ENCODE data around the gene INPP5A.
"Not testable (repeated sequence)": the region's sequence is repeated elsewhere in the genome, so short reads cannot be mapped to it uniquely, and the experiment has no call there.

Gene INPP5A

DNA sequence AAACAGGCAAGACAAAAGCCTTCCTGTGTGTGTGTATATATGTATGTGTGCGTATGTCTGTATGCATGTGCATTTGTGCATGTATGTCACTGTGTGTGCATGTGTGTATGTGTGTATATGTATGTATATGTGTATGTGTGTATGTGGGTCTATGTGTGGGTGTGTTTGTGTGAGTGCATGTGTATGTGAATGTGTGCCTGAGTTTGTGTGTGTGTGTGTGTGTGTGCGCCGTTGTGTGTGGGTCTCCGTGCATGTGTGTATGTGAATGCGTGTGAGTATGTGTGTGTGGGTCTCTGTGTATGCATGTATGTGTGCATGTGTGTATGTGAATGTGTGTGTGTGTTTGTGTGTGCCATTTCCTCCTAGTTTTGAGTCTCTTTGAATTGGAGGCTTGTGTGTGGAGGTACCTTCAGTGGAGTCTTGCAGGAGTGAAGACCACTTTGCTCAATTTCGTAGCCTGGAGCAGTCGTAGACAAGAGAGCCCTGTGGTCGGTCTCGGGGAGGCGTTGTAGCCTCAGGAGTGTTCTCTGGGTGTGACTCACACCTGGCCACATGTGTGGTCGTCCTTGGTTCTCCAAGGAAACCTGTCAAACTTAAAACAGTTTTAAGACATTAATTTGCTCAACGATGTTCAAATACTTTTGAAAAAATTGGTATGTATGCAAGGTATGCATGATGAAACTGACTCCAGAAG lies 28.1 kb downstream of the INPP5A start:
- no peaks in the 10 kb centered on the region for H3K36me3 ChIP-seq (ENCODE audit: insufficient read depth, low read length)
- H3K9me3 ChIP-seq (ENCODE audit: insufficient read depth, low read depth, low read length) = no peaks in the 10 kb centered on the region
- no peak overlapping the region for H3K9ac ChIP-seq (ENCODE audit: low read depth, low read length)
- H3K4me3 ChIP-seq (ENCODE audit: low read length) = no peak overlapping the region
- WGBS = 94% methylated on average over 12 of the region's 12 CpGs
- 0 out of 2 replicates have a peak, but pooled peaks cover 3% of the 10 kb centered on the region for H3K4me1 ChIP-seq (ENCODE audit: insufficient read depth, low read length)
- H3K27ac ChIP-seq (ENCODE audit: low read depth, low read length) = no peak overlapping the region
- H3K27me3 ChIP-seq (ENCODE audit: insufficient read depth, low read length) = no peaks in the 10 kb centered on the region

DNA sequence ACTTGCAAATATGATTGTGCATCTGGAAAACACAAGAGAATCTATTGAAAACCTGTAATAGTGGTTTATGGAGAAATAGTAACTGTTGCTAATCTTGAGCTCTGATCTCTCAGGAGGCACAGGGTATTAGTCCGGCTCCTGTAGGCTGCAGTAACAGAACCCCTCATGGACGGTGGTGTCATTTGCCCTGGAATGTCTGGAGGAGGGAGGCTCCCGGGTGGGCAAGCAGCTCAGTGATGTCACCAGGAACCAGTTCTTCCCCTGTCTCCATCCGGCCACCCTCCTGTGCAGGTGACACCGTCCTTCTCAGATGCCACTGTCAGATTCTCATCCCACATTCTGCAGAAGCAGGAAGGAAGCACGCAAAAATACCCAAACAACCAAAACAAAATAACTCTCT lies 29.3 kb downstream of the INPP5A start:
- WGBS = 74% methylated on average over 6 of the region's 6 CpGs
- H3K36me3 ChIP-seq (ENCODE audit: insufficient read depth, low read length) = no peaks in the 10 kb centered on the region
- H3K27me3 ChIP-seq (ENCODE audit: insufficient read depth, low read length) = no peaks in the 10 kb centered on the region
- no peak overlapping the region for H3K4me3 ChIP-seq (ENCODE audit: low read length)
- H3K9ac ChIP-seq (ENCODE audit: low read depth, low read length) = no peak overlapping the region
- H3K27ac ChIP-seq (ENCODE audit: low read depth, low read length) = no peak overlapping the region
- peaks cover 10% of the 10 kb centered on the region for H3K4me1 ChIP-seq (ENCODE audit: insufficient read depth, low read length)
- H3K9me3 ChIP-seq (ENCODE audit: insufficient read depth, low read depth, low read length) = no peaks in the 10 kb centered on the region

DNA sequence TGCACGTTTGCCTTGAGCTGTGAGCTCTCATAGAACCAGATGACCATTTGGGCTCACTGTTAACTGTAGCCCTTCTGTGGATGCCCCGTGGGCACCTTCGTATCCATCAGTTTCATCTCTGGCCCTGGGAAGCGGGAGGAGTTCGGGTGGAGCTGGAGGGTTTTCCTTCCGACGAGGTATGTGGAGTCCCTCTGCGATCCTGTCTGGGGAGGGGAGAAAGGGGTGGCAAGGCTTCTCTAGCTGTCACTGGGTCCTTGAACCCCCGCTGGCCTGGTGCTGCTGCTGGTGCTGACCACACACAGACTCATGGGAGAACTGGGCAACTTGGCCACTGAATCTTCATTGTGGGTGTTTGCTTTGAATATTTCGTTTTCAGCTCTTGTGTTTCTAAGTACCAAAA lies 32.7 kb downstream of the INPP5A start:
- Histone ChIP-seq H3K36me3 (ENCODE audit: insufficient read depth, low read length) (no peaks in the 10 kb centered on the region), H3K9ac (ENCODE audit: low read depth, low read length) (no peak overlapping the region), H3K27me3 (ENCODE audit: insufficient read depth, low read length) (no peaks in the 10 kb centered on the region), H3K4me1 (ENCODE audit: insufficient read depth, low read length) (peaks cover 24% of the 10 kb centered on the region), H3K9me3 (ENCODE audit: insufficient read depth, low read depth, low read length) (no peaks in the 10 kb centered on the region), H3K27ac (ENCODE audit: low read depth, low read length) (no peak overlapping the region), H3K4me3 (ENCODE audit: low read length) (no peak overlapping the region)
- WGBS = 79% methylated on average over 9 of the region's 10 CpGs

DNA sequence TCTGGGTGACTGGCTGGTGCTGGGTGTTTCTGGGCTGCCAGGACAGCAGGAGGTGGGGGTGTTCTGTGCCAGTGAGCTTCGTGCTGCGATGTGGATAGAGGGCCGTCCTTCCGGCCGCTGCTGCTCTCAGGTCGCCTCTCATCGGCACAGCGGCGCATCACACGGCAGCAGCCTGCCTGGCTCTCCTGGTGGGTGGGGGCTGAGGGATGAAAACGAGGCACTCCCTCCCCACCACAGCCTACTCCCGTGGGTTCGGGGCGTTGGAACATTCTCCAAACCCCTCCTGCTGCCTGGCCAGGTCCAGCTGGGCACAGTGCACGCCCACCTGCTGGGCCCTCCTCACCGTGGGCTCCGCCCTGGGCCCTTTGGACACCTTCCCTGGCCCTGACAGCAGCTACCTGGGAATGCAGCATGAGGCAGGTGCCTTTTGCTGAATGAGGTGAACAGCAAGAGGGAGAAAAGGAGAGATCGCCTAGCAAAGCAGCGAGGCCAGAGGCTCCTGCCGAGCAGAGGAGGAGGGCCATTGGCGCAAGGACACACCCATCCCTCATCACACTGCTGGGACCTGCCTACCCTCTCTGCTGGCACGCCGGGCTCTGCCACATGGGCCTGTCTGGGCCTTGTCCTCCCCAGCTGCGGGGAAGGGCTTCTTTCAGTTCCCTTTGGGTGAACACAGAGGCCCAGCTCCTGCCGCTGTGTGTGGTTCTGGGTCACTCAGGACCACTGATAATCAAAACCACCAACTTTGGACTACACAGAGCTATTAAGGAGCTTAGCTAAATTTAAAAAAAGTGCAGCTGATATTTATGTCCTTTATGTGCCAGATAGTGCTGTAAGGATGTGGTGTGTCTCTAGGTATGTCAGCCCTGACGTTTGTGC lies 33.4 kb downstream of the INPP5A start:
- H3K4me1 ChIP-seq (ENCODE audit: insufficient read depth, low read length) = peaks cover 25% of the 10 kb centered on the region
- no peak overlapping the region for H3K4me3 ChIP-seq (ENCODE audit: low read length)
- no peaks in the 10 kb centered on the region for H3K36me3 ChIP-seq (ENCODE audit: insufficient read depth, low read length)
- H3K27me3 ChIP-seq (ENCODE audit: insufficient read depth, low read length) = no peaks in the 10 kb centered on the region
- H3K9ac ChIP-seq (ENCODE audit: low read depth, low read length) = no peak overlapping the region
- H3K9me3 ChIP-seq (ENCODE audit: insufficient read depth, low read depth, low read length) = no peaks in the 10 kb centered on the region
- WGBS = 66% methylated on average over 25 of the region's 26 CpGs
- H3K27ac ChIP-seq (ENCODE audit: low read depth, low read length) = no peak overlapping the region

DNA sequence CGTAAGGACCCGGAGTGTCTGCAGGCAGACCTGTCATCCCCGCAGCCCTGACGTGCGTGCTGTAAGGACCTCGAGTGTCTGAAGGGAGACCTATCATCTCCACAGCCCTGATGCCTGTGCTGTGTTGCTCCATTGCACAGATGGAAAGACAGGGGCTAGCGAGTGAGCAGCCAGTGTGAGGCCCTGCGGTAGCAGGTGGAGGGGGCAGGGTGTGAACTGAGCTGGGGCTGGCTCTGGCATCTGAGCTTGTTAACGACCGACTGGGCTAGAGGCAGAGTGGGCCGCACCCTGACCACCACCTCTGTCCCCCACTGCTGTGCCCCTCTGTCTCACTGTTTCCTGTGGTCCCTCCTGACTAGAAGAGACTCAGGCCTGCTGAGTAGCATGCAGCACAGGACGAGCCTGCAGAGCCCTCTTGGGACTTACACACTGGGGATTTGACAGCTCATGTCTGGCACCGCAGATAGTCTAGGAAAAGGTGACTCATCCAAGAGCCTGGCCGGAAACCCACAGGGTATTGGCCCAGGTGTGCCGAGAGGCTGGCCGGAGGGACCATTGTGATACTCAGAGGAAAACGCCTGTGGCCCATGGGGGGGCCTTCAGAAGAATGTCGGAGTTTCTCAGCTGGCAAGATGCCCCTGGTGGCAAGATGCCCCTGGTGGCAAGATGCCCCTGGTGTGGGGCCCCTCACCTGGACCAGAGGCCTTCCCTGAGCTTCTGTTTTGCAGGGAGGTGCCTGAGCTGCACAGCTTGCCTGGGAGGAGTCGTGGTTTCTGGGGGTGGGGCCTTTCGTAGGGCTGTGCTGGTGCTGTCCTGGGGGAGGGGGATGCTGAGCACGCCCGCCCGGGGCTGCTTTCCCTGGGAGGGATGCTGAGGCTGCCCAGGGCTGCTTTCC lies 34.3 kb downstream of the INPP5A start:
- H3K36me3 ChIP-seq (ENCODE audit: insufficient read depth, low read length) = no peaks in the 10 kb centered on the region
- H3K4me3 ChIP-seq (ENCODE audit: low read length) = no peak overlapping the region
- 46% methylated on average over 23 of the region's 23 CpGs for WGBS
- H3K9me3 ChIP-seq (ENCODE audit: insufficient read depth, low read depth, low read length) = no peaks in the 10 kb centered on the region
- H3K9ac ChIP-seq (ENCODE audit: low read depth, low read length) = no peak overlapping the region
- H3K27me3 ChIP-seq (ENCODE audit: insufficient read depth, low read length) = no peaks in the 10 kb centered on the region
- H3K4me1 ChIP-seq (ENCODE audit: insufficient read depth, low read length) = peaks cover 22% of the 10 kb centered on the region
- peak overlapping the region; percentile 42 for H3K27ac ChIP-seq (ENCODE audit: low read depth, low read length)

DNA sequence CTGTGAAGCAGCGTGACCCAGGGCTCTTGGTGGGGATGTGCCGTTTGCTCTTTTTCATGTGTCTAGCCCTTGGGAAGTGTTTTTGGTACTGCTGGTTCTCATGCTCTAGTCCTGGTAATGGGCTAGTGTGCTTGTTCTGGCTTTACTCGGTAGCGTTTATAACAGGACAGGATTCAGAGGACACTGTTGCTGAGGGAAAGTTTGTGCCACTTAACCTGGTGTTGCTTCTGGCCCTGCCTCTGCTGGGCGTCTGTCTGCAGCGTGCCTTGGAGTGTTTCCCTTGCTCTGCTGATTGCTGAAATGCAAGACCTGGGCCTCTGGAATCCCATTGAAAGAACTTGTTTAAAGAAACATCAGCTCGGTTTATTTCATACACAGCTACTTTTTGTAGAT lies 35.0 kb downstream of the INPP5A start:
- 47% methylated on average over 7 of the region's 7 CpGs for whole genome bisulfite sequencing
- no peaks in the 10 kb centered on the region for H3K9me3 ChIP-seq (ENCODE audit: insufficient read depth, low read depth, low read length)
- H3K4me3 ChIP-seq (ENCODE audit: low read length) = no peak overlapping the region
- H3K36me3 ChIP-seq (ENCODE audit: insufficient read depth, low read length) = no peaks in the 10 kb centered on the region
- peak overlapping the region; percentile 42 for H3K27ac ChIP-seq (ENCODE audit: low read depth, low read length)
- no peaks in the 10 kb centered on the region for H3K27me3 ChIP-seq (ENCODE audit: insufficient read depth, low read length)
- H3K9ac ChIP-seq (ENCODE audit: low read depth, low read length) = no peak overlapping the region
- H3K4me1 ChIP-seq (ENCODE audit: insufficient read depth, low read length) = peaks cover 22% of the 10 kb centered on the region

DNA sequence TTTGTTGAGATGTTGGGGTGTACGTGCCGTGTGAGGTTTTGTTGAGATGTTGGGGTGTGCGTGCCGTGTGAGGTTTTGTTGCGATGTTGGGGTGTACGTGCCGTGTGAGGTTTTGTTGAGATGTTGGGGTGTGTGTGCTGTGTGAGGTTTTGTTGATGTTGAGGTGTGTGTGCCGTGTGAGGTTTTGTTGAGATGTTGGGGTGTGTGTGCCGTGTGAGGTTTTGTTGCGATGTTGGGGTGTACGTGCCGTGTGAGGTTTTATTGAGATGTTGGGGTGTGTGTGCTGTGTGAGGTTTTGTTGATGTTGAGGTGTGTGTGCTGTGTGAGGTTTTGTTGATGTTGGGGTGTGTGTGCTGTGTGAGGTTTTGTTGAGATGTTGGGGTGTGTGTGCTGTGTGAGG lies 35.4 kb downstream of the INPP5A start:
- not testable (repeated sequence) for H3K9ac ChIP-seq (ENCODE audit: low read depth, low read length); H3K4me3 ChIP-seq (ENCODE audit: low read length); H3K27ac ChIP-seq (ENCODE audit: low read depth, low read length); H3K9me3 ChIP-seq (ENCODE audit: insufficient read depth, low read depth, low read length); H3K27me3 ChIP-seq (ENCODE audit: insufficient read depth, low read length); H3K36me3 ChIP-seq (ENCODE audit: insufficient read depth, low read length)
- WGBS = 94% methylated on average over 12 of the region's 12 CpGs
- peaks cover 22% of the 10 kb centered on the region for H3K4me1 ChIP-seq (ENCODE audit: insufficient read depth, low read length)

DNA sequence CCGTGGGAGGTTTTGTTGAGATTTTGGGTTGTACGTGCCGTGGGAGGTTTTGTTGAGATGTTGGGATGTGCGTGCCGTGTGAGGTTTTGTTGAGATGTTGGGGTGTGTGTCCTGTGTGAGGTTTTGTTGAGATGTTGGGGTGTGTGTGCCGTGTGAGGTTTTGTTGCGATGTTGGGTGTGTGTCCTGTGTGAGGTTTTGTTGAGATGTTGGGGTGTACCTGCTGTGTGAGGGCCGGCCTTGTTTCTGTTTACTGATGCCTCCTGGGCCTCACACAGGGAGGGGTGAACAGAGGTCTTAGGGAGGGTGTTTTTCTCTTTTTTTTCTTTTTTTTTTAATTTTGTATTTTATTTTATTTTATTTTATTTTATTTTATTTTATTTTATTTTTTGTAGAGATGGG lies 36.7 kb downstream of the INPP5A start:
- no peak overlapping the region for H3K9ac ChIP-seq (ENCODE audit: low read depth, low read length)
- no peaks in the 10 kb centered on the region for H3K9me3 ChIP-seq (ENCODE audit: insufficient read depth, low read depth, low read length)
- 94% methylated on average over 8 of the region's 8 CpGs for WGBS
- no peaks in the 10 kb centered on the region for H3K27me3 ChIP-seq (ENCODE audit: insufficient read depth, low read length)
- H3K4me1 ChIP-seq (ENCODE audit: insufficient read depth, low read length) = peaks cover 26% of the 10 kb centered on the region
- no peaks in the 10 kb centered on the region for H3K36me3 ChIP-seq (ENCODE audit: insufficient read depth, low read length)
- H3K27ac ChIP-seq (ENCODE audit: low read depth, low read length) = no peak overlapping the region
- H3K4me3 ChIP-seq (ENCODE audit: low read length) = no peak overlapping the region

DNA sequence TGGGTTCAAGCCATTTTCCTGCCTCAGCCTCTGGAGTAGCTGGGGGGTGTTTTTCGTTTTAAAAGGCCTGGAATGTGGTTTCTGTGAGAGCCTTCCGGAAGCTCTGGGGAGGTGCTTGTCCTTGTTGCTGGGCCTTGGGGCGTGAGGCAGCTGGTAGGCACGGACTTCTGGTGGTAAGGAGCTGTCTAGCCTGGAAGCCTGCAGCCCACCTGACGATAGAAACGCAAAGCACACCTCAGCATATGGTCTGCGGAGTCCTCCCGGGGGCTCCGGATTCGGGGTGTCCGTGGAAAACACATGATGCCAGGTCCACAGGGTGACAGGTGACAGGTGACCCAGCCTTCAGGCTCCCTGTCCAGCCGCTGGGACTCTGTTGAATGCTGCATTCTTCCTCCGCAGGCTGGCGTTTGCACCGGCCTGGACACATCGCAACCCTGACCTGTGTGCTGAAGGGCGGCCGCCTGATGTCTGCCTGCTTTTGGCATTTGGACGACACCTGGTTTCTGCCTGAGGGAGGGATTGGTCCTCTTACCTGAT lies 37.3 kb downstream of the INPP5A start:
- Histone ChIP-seq H3K4me3 (ENCODE audit: low read length) (no peak overlapping the region), H3K27ac (ENCODE audit: low read depth, low read length) (no peak overlapping the region), H3K9me3 (ENCODE audit: insufficient read depth, low read depth, low read length) (no peaks in the 10 kb centered on the region), H3K9ac (ENCODE audit: low read depth, low read length) (no peak overlapping the region), H3K27me3 (ENCODE audit: insufficient read depth, low read length) (no peaks in the 10 kb centered on the region), H3K4me1 (ENCODE audit: insufficient read depth, low read length) (peaks cover 26% of the 10 kb centered on the region), H3K36me3 (ENCODE audit: insufficient read depth, low read length) (no peaks in the 10 kb centered on the region)
- 68% methylated on average over 19 of the region's 19 CpGs for WGBS

DNA sequence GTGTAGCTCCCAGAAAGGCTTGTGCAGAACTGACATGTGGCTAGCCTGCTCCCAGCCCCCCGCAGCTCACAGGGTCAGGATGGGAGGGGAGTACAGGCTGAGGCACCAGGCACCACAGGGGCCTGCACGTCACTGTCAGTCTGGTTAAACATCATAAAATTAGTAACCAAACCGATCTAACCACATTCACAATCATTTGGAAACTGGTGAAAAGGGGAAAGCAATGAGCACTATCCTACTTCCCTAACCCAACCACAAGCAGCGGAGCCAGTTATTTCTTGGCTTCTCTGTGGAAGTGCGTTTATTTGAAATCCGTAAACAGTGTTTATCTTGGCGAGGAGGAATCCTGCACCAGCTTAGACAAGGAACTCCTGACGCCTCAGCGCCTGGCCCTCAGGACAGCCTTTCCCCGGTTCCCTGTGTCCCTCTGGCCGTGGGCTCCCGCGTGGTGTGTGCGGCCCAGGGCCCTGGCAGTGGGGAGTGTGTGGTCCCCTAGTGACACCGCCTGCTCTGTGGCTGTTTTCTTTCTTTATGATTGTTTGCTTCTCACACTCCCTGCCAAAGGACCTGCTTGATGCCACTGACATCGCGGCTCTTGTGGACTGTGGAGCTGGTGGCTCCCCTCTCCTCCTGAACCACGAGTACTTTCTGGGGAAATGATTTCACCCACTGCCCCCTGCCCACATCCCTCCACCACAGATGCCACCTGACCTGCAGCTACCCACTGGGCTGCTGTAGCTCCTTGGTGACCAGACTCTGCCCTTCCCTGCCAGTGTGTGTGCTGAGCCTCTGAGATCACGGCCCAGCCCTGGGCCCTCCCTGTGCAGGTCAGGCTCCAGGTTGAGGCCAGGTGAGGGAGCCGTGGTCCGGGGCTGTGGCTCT lies 38.0 kb downstream of the INPP5A start:
- H3K27ac ChIP-seq (ENCODE audit: low read depth, low read length) = no peak overlapping the region
- H3K9me3 ChIP-seq (ENCODE audit: insufficient read depth, low read depth, low read length) = no peaks in the 10 kb centered on the region
- 91% methylated on average over 21 of the region's 21 CpGs for WGBS
- H3K4me3 ChIP-seq (ENCODE audit: low read length) = no peak overlapping the region
- peaks cover 26% of the 10 kb centered on the region for H3K4me1 ChIP-seq (ENCODE audit: insufficient read depth, low read length)
- H3K9ac ChIP-seq (ENCODE audit: low read depth, low read length) = no peak overlapping the region
- no peaks in the 10 kb centered on the region for H3K27me3 ChIP-seq (ENCODE audit: insufficient read depth, low read length)
- no peaks in the 10 kb centered on the region for H3K36me3 ChIP-seq (ENCODE audit: insufficient read depth, low read length)

All from HUES64 (cell line).